ENCODE measurements around the gene ZC3H6. TPM values are rescaled to one million over a fixed set of nuclear protein-coding genes. Genes with fewer than 3 reads are reported as not detected.

The ZC3H6 gene
- total RNA-seq, 2 experiments from 2014 or later: 4.3 to 16.5 TPM

DNA sequence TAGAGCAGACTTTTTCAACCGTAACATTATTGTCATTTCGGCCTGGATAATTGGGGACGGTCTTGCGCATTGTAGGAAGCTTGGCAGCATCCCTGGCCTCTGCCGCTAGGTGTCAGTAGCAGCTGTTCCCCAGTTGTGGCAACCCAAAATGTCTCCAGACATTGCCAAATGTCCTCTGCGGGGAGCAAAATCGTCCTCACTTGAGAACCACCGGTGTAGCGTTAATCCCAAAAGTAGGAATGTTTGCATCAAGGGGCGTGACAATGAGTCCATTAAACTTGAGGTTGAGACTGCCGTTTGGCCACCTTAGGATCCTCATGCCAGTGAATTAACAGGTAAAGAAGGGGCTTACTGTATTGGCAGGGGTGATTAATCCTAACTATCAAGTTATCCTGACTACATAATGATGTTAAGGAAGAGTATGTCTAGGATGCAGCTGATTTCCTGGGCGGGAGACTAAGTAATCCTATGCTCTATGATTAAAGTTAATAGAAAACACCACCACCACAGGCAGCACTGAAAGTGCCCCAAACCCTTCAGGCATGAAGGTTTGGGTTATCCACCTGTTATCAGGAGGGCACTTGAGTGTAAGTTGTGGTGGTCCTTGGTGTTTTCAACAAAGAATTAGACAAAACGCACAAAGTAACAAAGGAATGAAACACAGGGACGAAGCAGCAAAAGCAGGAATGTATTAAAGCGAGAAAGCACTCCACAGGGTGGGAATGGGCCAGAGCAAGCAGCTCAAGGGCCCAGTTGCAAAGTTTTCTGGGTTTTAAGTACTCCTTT is 15.7 kb upstream of the ZC3H6 start:
- Histone ChIP-seq H4K20me1 (ENCODE audit: insufficient read depth, low read length) (no peaks in the 10 kb centered on the region), H3K27ac (ENCODE audit: low read depth, low read length, poor library complexity, severe bottlenecking) (no peak overlapping the region), H2AFZ (ENCODE audit: low read length) (peak overlapping the region; percentile 91), H3K9me2 (ENCODE audit: insufficient read depth, low read length) (no peaks in the 10 kb centered on the region), H3K9me3 (ENCODE audit: low read length) (peaks cover 8% of the 10 kb centered on the region), H3K36me3 (ENCODE audit: insufficient read depth, low read length) (no peaks in the 10 kb centered on the region), H3K4me3 (ENCODE audit: low read depth, low read length, poor library complexity, severe bottlenecking) (no peak overlapping the region), H3K4me1 (ENCODE audit: insufficient read depth, low read length, poor library complexity, severe bottlenecking) (peaks cover 10% of the 10 kb centered on the region), H3K79me2 (ENCODE audit: insufficient read depth, low read depth, low read length) (no peaks in the 10 kb centered on the region), H3K4me2 (ENCODE audit: low read length) (peak overlapping the region; percentile 27; the same call in 1 of the 2 replicates)
- BruUV-seq (replicated peaks): no TSS peak
- TF ChIP-seq EZH2phosphoT487 (IDR thresholded peaks at IDR 0.05; ENCODE audit: borderline replicate concordance, low read depth, low read length) (no peak), CTCF (conservative IDR thresholded peaks at IDR 0.05; ENCODE audit: low read length) (peak; percentile 98)
- intact Hi-C loops (cut with micrococcal nuclease; ENCODE audit: unreplicated experiment): loop anchor here (2.0 to 5.0 kb wide), 5 partner anchors 15 to 323 kb away; partner anchors contain the start of genes CHCHD5, TMEM87B, TTL and ZC3H6
- DNase-seq (ENCODE audit: low spot score): peak; percentile 79
- ChIA-PET CTCF (ENCODE audit: unreplicated experiment) (no interaction called here), POLR2A (interaction anchor here (0.6 to 0.9 kb wide), 4 partner anchors 10 to 215 kb away, joined by 3 to 6 read pairs (median 4); no protein-coding TSS in a partner anchor)

DNA sequence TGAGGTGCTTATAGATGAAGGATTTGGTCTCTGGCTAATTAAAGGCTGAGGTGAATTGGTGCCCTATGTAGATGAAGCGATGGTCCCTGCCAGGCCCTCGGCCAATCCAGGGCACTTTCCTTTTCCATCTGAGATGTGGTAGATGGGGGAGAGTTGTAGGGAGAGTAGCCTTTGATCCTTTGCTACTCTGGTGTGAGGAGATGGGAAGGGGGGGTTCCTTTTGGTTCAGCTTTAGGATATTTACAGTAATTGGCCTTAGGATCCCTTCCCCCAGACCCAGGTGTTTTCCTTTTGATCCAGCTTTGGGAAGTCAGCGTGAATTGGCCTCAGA is 15.1 kb upstream of the ZC3H6 start:
- Histone ChIP-seq H4K20me1 (ENCODE audit: insufficient read depth, low read length) (no peaks in the 10 kb centered on the region), H3K36me3 (ENCODE audit: insufficient read depth, low read length) (no peaks in the 10 kb centered on the region), H3K79me2 (ENCODE audit: insufficient read depth, low read depth, low read length) (no peaks in the 10 kb centered on the region), H3K27ac (ENCODE audit: low read depth, low read length, poor library complexity, severe bottlenecking) (no peak overlapping the region), H3K9me2 (ENCODE audit: insufficient read depth, low read length) (no peaks in the 10 kb centered on the region), H3K4me1 (ENCODE audit: insufficient read depth, low read length, poor library complexity, severe bottlenecking) (peaks cover 10% of the 10 kb centered on the region), H2AFZ (ENCODE audit: low read length) (peak overlapping the region; percentile 91; the same call in 1 of the 2 replicates), H3K4me2 (ENCODE audit: low read length) (no peak overlapping the region), H3K9me3 (ENCODE audit: low read length) (peaks cover 8% of the 10 kb centered on the region), H3K4me3 (ENCODE audit: low read depth, low read length, poor library complexity, severe bottlenecking) (no peak overlapping the region)
- POLR2A ChIA-PET: interaction anchor here (0.6 kb wide), 1 partner anchor 214 kb away, joined by 3 read pairs; no protein-coding TSS in a partner anchor
- no peak for TF ChIP-seq EZH2phosphoT487 (IDR thresholded peaks at IDR 0.05; ENCODE audit: borderline replicate concordance, low read depth, low read length)
- no peak for TF ChIP-seq CTCF (conservative IDR thresholded peaks at IDR 0.05; ENCODE audit: low read length)
- DNase-seq (ENCODE audit: low spot score): no peak
- no TSS peak for BruUV-seq (replicated peaks)
- CTCF ChIA-PET (ENCODE audit: unreplicated experiment): interaction anchor here (0.9 kb wide), 1 partner anchor 9 kb away, joined by 3 read pairs; no protein-coding TSS in a partner anchor
- intact Hi-C loops (cut with micrococcal nuclease; ENCODE audit: unreplicated experiment): no loop called here

GRCh38 chr2:112262876-112263275 is 12.5 kb upstream of the ZC3H6 start:
- Histone ChIP-seq H3K4me1 (ENCODE audit: insufficient read depth, low read length, poor library complexity, severe bottlenecking) (no peaks in the 10 kb centered on the region), H3K79me2 (ENCODE audit: insufficient read depth, low read depth, low read length) (no peaks in the 10 kb centered on the region), H3K4me3 (ENCODE audit: low read depth, low read length, poor library complexity, severe bottlenecking) (no peak overlapping the region), H3K9me2 (ENCODE audit: insufficient read depth, low read length) (no peaks in the 10 kb centered on the region), H3K4me2 (ENCODE audit: low read length) (no peak overlapping the region), H3K9me3 (ENCODE audit: low read length) (peaks cover 10% of the 10 kb centered on the region), H4K20me1 (ENCODE audit: insufficient read depth, low read length) (no peaks in the 10 kb centered on the region), H2AFZ (ENCODE audit: low read length) (no peak overlapping the region), H3K36me3 (ENCODE audit: insufficient read depth, low read length) (no peaks in the 10 kb centered on the region), H3K27ac (ENCODE audit: low read depth, low read length, poor library complexity, severe bottlenecking) (no peak overlapping the region)
- intact Hi-C loops (cut with micrococcal nuclease; ENCODE audit: unreplicated experiment): no loop called here
- CTCF ChIA-PET (ENCODE audit: unreplicated experiment): no interaction called here
- POLR2A ChIA-PET: interaction anchor here (0.8 to 0.9 kb wide), 2 partner anchors 12 to 162 kb away, joined by 3 to 4 read pairs; no protein-coding TSS in a partner anchor
- no peak for DNase-seq (ENCODE audit: low spot score)
- no TSS peak for BruUV-seq (replicated peaks)
- TF ChIP-seq CTCF (conservative IDR thresholded peaks at IDR 0.05; ENCODE audit: low read length): no peak
- no peak for TF ChIP-seq EZH2phosphoT487 (IDR thresholded peaks at IDR 0.05; ENCODE audit: borderline replicate concordance, low read depth, low read length)
